ENCODE results near the gene MCUB. TPM values are rescaled to one million over a fixed set of nuclear protein-coding genes. Genes with fewer than 3 reads are reported as not detected.

The MCUB gene
- total and polyA plus RNA-seq, 9 of the 15 experiments (the other 6 are each of a cell fraction or from before 2014, with no cell fraction given) = 1.4 to 21.5 (median 5.4) TPM

- no peak overlapping the region for H3K27ac ChIP-seq (ENCODE audit: extremely low read depth, low read depth, low read length)
- FAIRE-seq (no peak), DNase-seq (ENCODE audit: extremely low read depth in 1 of 4, low spot score in 3 of 4) (no peak), ATAC-seq (no peak)
- peaks cover 0 to 2% of the 10 kb centered on the region in 2 experiments; a peak in 1 of 5 replicates for H3K27me3 ChIP-seq (ENCODE audit: control insufficient read depth in 2 of 2, insufficient read depth in 2 of 2, low read length in 2 of 2)
- intact Hi-C loops (cut with micrococcal nuclease) (no loop called here), in situ Hi-C loops (cut with MboI) (no loop called here)
- H3K9me3 ChIP-seq (replicated peaks; ENCODE audit: control insufficient read depth, insufficient read depth, low read depth, low read length) = no peaks in the 10 kb centered on the region
- H3K9ac ChIP-seq (ENCODE audit: insufficient read depth in 1 of 2, low read depth in 2 of 2, low read length in 2 of 2) = no peak overlapping the region
- POLR2A ChIA-PET = no interaction called here
- no peak overlapping the region for H3K4me2 ChIP-seq (ENCODE audit: insufficient read depth, low read length)
- H2AFZ ChIP-seq (ENCODE audit: low read depth, low read length) = no peak overlapping the region
- H3K79me2 ChIP-seq (ENCODE audit: control insufficient read depth, insufficient read depth, low read length) = no peaks in the 10 kb centered on the region
- no TSS peak for BruUV-seq (replicated peaks)
- no peaks in the 10 kb centered on the region for H3K4me1 ChIP-seq (replicated peaks in 1 of 2; ENCODE audit: control insufficient read depth in 2 of 2, insufficient read depth in 2 of 2, low read length in 2 of 2)
- no peaks in the 10 kb centered on the region for H3K36me3 ChIP-seq (ENCODE audit: control insufficient read depth, insufficient read depth, low read length)
- CTCF ChIA-PET (ENCODE audit: low intra/inter-chr PET ratio) = no interaction called here
- H3K4me3 ChIP-seq = no peak overlapping the region
- TF ChIP-seq CREBBP (IDR thresholded peaks at IDR 0.05; ENCODE audit: low read depth, low read length) (no peak), VEZF1 (CRISPR knock-in tag; IDR thresholded peaks at IDR 0.05) (0 out of 2 replicates have a peak, but pooled peaks have one; percentile 12), ZNF507 (tag; conservative IDR thresholded peaks at IDR 0.05) (peak; percentile 92)
- no peaks in the 10 kb centered on the region for H4K20me1 ChIP-seq (replicated peaks; ENCODE audit: control insufficient read depth, insufficient read depth, low read length)
- WGBS (ENCODE audit: insufficient coverage, low coverage, missing lambda C conversion rate) = 6% methylated on average over 2 of the region's 2 CpGs
- no peaks in the 10 kb centered on the region for H3K9me1 ChIP-seq (ENCODE audit: control insufficient read depth, insufficient read depth, low read length)
Observed at GRCh38 chr4:109648997-109649575, 89.0 kb downstream of the MCUB start.

GRCh38 chr4:109649872-109650271 is 89.8 kb downstream of the MCUB start:
- H2AFZ ChIP-seq (ENCODE audit: low read depth, low read length) = no peak overlapping the region
- 40% methylated on average over 1 of the region's 1 CpG for WGBS (ENCODE audit: insufficient coverage, low coverage, missing lambda C conversion rate)
- ATAC-seq = no peak

More at GRCh38 chr4:109649872-109650271, 89.8 kb downstream of the MCUB start:
- Histone ChIP-seq H3K36me3 (ENCODE audit: control insufficient read depth, insufficient read depth, low read length) (no peaks in the 10 kb centered on the region), H3K27ac (ENCODE audit: extremely low read depth, low read depth, low read length) (no peak overlapping the region), H3K9me3 (replicated peaks; ENCODE audit: control insufficient read depth, insufficient read depth, low read depth, low read length) (no peaks in the 10 kb centered on the region), H3K9me1 (ENCODE audit: control insufficient read depth, insufficient read depth, low read length) (no peaks in the 10 kb centered on the region), H3K79me2 (ENCODE audit: control insufficient read depth, insufficient read depth, low read length) (no peaks in the 10 kb centered on the region), H3K27me3 (ENCODE audit: control insufficient read depth in 2 of 2, insufficient read depth in 2 of 2, low read length in 2 of 2) (peaks cover 0 to 1% of the 10 kb centered on the region in 2 experiments; a peak in 1 of 5 replicates), H4K20me1 (replicated peaks; ENCODE audit: control insufficient read depth, insufficient read depth, low read length) (no peaks in the 10 kb centered on the region), H3K4me1 (replicated peaks in 1 of 2; ENCODE audit: control insufficient read depth in 2 of 2, insufficient read depth in 2 of 2, low read length in 2 of 2) (no peaks in the 10 kb centered on the region), H3K4me2 (ENCODE audit: insufficient read depth, low read length) (no peak overlapping the region), H3K9ac (ENCODE audit: insufficient read depth in 1 of 2, low read depth in 2 of 2, low read length in 2 of 2) (no peak overlapping the region), H3K4me3 (no peak overlapping the region)
- no peak for DNase-seq (ENCODE audit: extremely low read depth in 1 of 4, low spot score in 3 of 4)
- no TSS peak for BruUV-seq (replicated peaks)
- POLR2A ChIA-PET = no interaction called here
- CTCF ChIA-PET (ENCODE audit: low intra/inter-chr PET ratio) = no interaction called here
- TF ChIP-seq PRDM10 (IDR thresholded peaks at IDR 0.05; ENCODE audit: partially characterized antibody) (peak; percentile 53), ELK3 (CRISPR knock-in tag; IDR thresholded peaks at IDR 0.05) (no peak)
- no peak for FAIRE-seq
- intact Hi-C loops (cut with micrococcal nuclease) (loop anchor here (10.0 kb wide), 1 partner anchor 315 kb away; no protein-coding TSS in a partner anchor), in situ Hi-C loops (cut with MboI) (loop anchor here (10.0 kb wide), 1 partner anchor 225 kb away; no protein-coding TSS in a partner anchor)
